DMS53 (cell line): ENCODE results near the gene VCL.
A peak's percentile ranks its signal among the peaks of the same experiment; 100 is the strongest.
"Not testable (repeated sequence)": the region's sequence is repeated elsewhere in the genome, so short reads cannot be mapped to it uniquely, and the experiment has no call there.

Experiments used
- DNase-seq: peaks from one replicate; lab custom pipeline; 2025; lab: John Stamatoyannopoulos, UW

VCL gene

DNA sequence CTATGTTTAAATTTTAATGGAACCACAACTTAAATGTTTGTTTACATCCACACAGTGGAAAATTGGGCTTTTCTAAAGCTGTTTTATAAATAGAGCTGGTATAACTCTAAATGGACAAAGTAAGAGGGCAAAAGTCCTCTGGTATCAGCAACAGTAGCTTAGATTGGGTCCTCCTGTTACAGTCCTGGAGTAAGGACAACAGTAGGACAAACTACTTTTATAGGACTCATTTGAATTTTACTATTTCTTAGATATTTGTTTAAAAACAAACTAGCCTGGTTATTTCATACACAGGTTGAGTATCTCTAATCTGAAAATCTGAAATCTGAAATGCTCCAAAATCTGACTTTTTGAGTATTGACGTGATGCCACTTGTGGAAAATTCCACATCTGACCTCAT, 8.4 kb downstream of the VCL start:
- no peak for DNase-seq

DNA sequence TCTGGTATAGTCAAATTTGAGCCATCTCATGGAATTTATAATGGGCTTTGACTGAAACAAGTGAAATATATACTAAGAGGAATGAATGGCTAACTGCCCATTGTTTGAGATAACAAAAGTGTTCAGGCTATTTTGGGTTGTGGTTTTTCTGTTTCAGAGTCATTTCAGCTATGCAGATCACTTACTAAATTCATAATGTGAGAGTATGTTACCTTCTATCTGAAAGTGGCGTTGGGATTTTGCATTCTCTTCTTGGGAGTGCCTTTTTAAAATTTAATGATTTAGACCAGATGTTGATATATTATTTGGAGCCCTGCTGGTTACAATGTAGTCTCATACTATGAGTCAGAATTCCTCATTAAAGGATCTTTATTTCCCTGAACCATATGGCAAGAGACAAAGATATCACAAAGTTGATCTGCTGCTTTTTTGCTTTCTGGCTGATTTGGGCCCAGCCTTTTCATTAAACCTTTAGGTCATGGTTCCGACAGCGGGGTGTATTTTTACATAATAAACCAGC, 10.4 kb downstream of the VCL start:
- DNase-seq = no peak

DNA sequence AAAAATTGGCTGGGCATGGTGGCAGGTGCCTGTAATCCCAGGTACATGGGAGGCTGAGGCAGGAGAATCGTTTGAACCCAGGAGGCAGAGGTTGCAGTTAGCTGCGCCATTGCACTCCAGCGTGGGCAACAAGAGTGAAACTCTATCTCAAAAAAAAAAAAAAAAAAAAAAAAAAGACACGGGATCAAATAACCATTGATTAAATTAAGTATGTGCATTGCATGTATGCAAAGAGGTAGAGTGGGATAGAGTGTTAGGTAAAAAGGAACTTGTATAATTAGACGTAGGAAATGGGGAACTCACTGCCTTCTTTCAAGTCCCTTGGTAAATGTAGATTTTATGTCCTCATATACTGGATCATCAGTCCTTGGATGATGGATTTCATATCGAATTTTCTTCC, 13.1 kb downstream of the VCL start:
- DNase-seq = no peak

DNA sequence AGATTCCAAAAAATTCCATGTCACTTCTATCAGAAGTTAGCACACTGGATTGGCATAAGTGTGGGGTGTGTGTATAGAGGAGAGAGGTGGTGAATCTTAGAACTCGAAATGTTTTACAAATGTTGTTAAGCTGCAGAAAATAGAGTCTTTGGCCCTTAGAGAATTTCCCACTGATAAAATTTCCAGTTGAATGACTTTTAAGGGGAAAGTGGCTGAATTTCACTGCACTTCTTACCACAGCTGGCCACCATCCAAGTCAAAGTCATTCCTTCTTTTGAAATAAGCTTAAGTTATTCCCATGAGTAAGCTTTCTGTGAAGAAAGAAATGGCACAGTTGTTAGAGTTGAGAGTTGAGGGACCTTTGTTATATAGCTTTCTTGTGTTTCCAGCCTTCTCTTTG, 13.9 kb downstream of the VCL start:
- peak; percentile 14 for DNase-seq

DNA sequence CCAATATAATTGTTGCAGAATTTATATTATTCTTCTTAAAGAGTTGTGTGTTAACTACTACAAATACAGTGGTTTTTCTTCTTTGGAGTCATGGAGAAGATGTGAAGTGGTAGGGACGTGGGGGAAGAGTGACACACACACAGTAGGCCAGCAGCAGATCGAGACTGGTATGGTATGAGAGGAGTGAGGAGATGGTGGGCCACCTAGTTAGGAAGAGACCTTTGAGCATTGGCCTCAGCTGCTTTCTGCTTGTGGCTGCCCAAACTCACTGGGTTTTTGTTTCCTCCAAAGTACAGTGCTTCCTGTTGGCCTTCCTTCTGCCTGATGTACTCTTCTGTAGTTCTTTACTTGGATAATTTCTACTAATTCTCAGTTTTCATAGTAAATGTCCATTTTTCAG, 14.6 kb downstream of the VCL start:
- no peak for DNase-seq

DNA sequence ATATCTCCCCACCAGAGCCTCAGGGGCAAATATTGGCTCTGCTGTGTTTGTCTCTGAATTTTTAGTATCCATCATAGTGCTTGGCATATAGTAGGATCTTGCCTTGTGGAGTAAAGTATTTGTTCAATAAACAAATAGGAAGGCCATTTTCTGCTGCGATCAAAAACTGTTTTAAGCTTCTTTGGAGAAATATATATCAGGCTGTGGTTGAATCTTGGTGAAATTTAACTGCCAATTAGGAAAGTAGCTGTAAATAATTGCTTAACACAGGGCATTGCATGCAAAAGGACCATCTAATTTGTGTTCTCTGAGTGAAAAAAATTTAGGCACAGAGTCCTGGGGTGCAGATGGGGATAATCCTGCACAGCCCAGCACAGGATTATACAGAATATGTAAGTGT, 15.1 kb downstream of the VCL start:
- DNase-seq = no peak

DNA sequence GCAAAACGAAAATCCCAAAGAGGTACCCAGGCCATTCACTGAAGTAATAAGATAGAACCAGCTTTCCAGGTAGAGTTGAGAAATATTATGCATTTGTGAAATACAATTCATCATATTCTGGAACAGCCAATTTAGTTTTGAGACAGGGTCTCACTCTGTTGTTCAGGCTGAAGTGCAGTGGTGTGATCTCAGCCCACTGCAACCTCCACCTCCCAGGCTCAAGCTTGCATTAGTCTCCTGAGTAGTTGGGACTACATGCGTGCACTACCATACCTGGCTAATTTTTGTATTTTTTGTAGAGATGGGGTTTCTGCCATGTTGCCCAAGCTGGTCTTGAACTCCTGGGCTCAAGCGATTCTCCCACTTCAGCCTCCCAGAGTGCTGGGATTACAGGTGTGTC, 16.7 kb downstream of the VCL start:
- not testable (repeated sequence) for DNase-seq

DNA sequence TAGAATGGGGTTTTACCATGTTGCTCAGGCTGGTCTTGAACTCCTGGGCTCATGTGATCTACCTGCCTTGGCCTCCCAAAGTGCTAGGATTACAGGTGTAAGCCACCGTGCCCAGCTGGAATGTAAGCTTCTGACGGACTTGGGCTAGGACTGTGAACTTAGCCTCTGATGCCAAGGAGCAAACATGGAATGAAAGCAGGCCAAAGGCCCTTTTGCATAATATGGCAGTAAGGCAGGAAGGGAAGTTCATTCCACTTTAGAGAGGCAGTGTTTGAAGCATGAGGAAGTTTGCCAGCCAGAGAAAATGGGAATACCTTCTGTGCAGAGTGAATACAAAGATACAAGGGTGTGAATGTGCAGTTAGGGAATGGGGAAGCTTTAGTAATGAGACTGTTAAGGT, 20.3 kb downstream of the VCL start:
- no peak for DNase-seq

DNA sequence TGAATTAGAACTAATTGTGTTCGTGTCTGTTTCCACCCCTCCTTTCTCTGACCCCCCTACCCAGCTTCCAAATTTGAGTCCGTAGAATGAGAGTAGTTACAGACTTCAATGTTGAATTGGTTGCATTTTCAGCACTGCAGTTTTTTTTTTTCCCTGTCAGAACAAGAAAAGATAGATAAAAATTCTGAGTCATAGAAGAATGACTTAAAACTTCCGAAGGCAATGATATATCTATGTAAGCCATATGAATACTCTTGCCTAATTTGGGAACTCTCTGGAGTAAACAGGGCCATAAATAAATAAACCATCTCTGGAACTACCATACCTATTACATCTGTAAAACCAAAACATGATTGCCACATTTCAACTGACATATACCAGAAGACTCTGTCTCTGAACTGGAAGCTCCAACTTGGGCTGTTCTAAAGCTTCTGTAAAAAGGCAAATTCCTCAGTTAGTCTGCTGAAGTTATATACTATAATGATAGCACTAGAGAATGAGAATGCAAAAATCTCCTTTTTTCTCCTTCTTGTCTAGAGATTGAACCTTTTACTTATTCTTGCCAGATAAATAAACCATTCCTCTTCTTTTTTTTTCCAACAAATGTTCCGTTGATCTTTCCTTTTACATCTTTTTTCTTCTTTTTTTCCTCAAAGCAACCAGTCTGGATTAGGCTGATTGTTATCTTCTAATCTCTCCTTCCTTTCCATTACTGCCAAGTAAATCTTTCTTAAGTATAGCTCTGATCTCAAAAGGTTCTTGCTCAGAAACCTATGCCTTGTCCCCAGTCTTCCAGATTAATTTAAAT, 23.5 kb downstream of the VCL start:
- DNase-seq = no peak

DNA sequence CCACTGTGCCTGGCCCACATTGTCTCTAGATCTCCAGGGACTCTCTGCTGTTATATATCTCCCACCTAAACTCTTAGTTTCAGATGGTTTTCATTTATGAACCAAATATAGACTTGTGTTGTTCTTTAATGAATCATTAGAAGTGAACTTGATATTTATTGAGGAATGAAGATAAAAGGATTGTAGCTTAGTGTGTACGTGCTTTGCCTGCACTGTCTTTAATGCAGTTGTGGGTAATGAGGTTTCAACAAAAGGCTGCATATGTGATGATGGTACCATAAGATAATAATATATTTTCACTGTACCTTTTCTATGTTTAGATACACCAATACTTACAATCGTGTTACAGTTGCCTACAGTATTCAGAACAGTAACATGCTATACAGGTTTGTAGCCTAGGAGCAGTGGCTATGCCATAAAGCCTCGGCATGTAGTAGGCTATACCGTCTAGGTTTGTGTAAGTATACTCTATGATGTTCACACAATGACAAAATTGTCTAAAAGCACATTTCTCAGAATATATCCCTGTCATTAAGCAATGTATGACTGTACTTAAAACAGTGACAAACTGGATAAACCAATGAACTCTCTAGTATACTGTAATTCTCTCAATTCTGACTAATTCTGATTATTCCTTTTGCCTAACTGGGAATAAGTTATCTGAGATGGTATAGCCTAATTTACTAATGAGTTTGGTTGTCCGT, 25.2 kb downstream of the VCL start:
- no peak for DNase-seq

DNA sequence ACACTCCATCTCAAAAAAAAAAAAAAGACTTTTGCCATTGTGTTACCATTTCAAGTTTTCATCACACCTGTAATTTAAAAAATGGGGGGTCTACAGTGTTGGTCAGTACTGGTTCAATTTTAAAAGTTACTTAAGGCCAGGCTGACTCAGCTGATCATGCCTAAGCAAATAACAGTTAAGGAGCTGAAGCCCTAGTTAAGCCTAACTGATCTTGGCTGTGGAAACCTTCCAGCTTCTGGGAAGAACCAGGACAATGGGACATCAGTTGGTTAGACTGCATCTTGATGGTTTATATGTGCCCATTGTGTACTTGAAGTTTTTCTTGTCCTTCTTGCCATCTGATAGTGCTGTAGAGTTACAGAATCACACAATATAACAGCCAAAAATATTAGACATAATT, 26.7 kb downstream of the VCL start:
- no peak for DNase-seq

DNA sequence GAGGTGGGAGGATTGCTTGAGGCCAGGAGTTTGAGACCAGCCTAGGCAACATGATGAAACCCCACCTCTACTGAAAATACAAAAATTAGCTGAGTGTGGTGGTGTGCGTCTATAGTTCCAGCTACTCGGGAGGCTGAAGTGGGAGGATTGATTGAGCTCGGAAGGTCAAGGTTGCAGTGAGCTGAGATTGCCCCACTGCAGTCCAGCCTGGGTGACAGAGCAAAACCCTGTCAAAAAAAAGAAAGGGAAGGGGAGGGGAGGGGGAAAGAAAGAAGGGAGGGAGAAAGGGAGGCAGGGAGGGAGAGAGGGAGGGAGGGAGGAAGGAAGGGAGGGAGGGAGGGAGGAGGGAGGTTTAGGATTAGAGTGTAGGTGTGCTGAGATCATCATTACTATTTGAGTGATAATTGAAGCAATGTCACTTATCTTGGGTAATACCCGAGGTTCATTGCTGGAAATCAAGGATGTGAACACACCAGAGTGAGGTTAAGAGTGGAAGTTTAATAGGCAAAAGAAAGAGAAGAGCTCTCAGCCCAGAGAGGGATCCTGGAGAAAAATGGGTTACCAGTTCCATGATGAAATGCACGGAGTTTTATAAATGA, 27.6 kb downstream of the VCL start:
- DNase-seq = no peak

DNA sequence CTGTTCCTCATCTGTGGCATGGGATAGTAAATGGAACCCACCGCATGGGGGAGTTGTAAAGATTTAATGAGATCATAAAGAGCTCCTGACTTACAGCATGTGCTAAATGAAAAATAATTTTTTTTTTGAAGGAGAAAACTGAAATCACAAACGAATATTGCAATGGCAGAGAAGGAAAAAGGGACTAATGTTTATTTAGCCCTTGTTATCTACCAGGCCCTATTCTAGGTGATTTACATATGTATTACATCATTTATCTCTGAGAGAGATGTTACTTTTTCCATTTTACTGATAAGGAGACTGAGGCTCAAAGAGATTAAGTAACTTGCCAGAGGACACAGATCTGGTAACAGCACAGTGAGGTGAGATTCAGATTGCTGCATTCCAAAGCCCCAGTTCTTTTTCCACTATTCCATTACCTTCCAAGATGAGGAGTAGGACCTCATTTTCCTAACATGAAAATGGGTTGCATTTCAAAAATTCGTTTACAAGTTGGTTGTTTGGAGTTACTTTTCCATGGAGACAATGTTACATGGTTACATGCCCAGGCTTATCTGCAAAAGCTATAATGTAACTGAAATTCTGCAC, 28.6 kb downstream of the VCL start:
- no peak for DNase-seq

DNA sequence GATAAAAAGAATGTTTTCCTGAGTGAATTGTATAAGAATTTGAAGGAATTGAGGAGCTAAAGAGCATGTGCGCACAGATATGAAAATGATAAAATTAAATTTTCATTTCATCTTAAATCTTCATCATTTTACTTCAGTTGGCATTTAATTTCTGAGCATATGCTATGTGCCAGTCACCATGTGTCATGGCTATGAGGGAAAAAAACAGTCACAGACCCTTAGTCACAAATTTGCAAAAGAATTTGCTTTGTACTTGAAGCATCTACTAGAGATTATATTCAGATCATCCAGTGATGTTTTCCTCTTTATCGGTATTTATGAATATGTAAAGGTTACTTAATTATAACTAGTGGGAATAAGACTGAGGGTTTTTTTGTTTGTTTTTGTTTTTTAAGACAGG, 29.8 kb downstream of the VCL start:
- no peak for DNase-seq

DNA sequence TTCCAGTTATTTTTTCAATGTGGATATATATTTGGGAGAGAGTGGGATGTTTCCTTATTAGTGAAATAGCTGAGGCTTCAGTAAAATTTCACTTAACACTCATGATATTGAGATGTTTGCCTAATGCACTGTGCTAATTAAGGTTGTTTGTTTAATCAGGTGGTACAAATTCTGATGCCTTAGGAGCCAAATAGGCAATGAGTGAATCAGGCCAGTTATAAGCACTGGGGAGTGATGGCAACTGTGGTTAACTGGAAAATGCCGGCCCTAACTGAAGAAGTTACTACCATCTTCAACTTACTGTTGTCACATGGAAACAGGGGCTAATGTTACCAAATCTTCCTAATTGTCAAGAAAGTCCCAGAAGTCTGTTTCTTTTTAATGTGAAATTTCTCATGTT, 32.0 kb downstream of the VCL start:
- no peak for DNase-seq

DNA sequence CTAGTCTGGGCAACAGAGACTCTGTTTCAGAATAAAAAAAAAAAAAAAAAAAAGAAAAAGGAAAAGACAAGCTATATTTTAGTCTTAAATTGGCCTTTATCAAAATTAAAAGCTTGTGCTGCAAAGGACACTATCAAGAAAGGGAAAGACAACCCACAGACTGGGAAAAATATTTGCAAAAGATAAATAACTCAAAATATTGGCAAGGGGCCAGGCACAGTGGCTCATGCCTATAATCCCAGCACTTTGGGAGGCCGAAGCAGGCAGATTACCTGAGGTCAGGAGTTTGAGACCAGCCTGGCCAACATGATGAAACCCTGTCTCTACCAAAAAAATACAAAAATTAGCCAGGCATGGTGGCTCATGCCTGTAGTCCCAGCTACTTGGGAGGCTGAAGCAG, 34.3 kb downstream of the VCL start:
- DNase-seq = not testable (repeated sequence)

DNA sequence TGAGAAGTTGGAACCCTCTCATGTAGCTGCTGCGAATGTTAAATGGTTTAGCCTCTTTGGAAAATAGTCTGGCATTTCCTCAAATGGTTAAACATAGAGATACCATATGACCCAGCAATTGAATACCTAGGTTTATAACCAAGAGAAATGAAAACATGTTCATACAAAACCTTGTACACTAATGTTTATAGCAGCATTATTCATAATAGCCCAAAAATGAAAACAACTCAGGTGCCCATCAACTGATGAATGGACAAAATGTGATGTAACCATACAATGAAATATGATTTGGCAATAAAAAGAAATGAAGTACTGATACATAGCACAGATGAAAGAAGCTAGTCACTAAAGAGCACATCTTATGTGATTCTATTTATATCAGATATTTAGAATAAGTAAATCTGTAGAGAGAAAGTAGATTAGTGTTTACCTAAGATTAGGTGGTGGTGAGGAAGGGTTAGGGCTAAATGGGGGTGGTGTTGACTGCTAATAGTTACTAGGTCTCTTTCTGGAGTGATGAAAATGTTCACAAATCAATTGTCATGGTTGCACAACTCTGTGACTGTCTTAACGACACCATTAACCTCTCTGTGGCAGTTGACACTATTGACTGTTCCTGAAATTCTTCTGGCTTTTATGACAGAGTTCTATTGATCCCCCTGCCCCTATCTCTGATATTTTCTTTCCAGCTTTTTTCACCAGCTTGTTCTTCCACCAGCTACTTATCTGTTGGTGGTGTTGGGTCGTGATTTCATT, 35.2 kb downstream of the VCL start:
- DNase-seq = no peak

DNA sequence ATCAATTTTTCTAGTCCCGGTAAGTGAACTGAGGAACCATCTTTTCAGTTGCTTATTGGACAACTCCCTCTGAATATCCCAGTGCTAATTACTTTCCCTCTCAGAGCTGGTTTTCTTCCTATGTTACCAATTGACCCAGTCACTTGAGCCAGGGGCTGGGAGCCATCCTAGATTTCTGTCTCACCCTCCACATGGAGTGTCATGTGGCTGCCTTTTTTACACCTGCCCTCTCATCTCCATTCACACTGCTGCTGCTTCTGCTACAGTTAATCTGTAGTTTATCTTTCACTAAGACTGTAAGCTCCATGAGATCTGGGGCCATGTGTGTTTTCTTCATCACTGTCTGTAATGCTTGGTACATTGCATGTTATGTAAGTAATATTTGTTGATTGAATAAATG, 35.8 kb downstream of the VCL start:
- no peak for DNase-seq

DNA sequence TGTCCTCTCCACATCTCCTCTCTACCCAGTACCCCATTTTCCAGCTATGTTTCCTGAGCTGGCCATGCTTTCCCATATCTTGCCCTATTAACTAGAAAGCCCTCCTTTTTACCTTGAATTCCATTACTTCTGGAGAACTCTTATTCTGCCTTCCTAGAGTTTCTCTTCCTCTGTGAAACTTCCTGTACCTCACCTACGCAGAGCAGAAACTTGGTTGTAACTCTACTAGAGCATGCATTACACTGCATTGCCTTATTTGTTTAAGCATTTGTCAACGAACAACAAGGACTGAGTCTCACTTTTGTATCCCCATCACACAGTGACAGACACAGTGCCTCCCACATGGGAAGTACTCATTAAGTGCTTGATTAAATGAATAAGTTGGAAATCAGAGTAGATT, 36.4 kb downstream of the VCL start:
- DNase-seq = no peak

DNA sequence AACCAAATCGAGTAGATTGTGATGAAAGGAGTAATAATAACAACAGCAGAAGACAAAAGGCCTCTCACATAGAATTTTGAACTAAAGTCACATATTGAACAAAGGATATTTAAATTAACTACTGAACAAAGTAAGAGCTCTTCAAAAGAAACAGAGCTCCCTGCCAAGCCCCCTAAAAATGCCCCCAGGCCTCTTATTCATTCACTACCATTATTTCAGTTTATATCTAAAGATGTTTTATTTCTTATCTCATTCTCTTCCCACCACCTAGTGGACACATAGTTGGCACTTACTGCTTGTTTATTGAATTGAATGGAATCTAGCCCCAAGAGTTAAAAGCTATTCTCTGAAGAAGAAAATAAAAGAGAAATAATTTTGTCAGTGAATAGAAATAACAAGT, 37.4 kb downstream of the VCL start:
- DNase-seq = no peak

DNA sequence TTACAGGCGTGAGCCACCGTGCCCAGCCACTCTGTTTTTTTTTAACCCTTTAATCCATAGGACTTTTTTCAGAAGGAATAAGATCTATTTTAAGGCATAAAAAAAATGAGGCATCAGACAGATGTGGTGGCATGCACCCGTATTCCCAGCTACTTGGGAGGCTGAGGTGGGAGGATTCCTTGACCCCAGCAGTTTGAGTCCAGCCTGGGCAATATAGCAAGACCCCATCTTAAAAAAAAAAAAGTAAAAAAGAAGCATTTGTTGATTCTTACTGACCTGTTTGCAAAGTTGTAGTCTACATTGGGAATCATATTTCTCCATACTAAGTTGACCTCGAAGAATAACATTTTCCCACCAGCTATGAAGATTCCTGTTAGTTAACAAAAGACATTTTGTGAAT, 38.6 kb downstream of the VCL start:
- DNase-seq = no peak

DNA sequence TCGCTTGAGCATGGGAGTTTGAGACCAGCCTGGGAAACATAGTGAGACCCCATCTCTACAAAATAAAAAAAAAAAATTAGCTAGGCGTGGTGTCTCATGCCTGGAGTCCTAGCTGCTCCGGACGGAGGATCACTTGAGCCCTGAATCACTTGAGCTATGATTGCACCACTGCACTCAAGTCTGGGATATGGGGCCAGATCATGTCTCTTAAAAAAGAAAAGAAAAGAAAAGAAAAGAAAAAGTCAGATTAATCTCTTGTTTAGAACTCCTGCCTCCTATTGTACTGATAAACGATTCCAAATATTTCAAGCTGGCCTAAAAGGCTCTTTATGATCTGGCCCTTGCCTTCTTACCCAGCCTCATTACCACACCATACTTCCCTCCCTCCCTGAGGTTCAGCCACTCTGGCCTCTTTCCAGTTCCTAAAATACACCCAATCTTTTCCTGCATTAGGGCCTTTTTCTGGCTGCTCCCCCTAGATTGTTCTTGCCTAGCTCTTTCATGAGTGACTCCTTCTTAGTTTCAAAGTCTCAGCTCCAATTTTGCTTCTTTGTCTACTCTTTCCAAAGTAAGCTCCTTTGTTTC, 41.7 kb downstream of the VCL start:
- no peak for DNase-seq
